Brain microvascular endothelial cell (primary cell): ENCODE results near the gene AP2B1.

Source experiments
- DNase-seq: peaks from one replicate; pipeline ENCODE4 v3.0.0-alpha.2; 2020
- H3K27ac ChIP-seq: fragments of 250-450 bp; sonication (Bioruptor Pico); 2 replicates; pipeline ENCODE4 v1.5.1; 2020; ENCODE audit warnings: mild to moderate bottlenecking, moderate library complexity
- H3K27me3 ChIP-seq: fragments of 250-450 bp; sonication (Bioruptor Pico); replicated peaks from 2 replicates; pipeline ENCODE4 v1.5.1; 2020; ENCODE audit warnings: mild to moderate bottlenecking
- H3K36me3 ChIP-seq: fragments of 250-450 bp; sonication (Bioruptor Pico); replicated peaks from 2 replicates; pipeline ENCODE4 v1.5.1; 2020; ENCODE audit warnings: mild to moderate bottlenecking
- H3K4me3 ChIP-seq: 2 replicates; pipeline ENCODE4 v1.5.1; 2011; ENCODE audit warnings: low read depth, mild to moderate bottlenecking, control low read depth, low read length, moderate library complexity
- CTCF ChIP-seq: IDR thresholded peaks from 2 replicates; pipeline ENCODE4 v1.5.1; 2011; ENCODE audit warnings: low read depth, mild to moderate bottlenecking, moderate library complexity, low read length, control low read depth, inconsistent platforms; ENCODE audit errors: missing control alignments
- in situ Hi-C: cut with HindIII; loops from 2 replicates; pipeline ENCODE4 v1.10.0; 2017; ENCODE audit warnings: low sequenced_read_pairs, low pct_ligation_motif_present

The AP2B1 gene

GRCh38 chr17:35618628-35619027 lies 31.5 kb downstream of the AP2B1 start:
- in situ Hi-C loops: no loop called here
- Histone ChIP-seq H3K27me3 (no peaks in the 10 kb centered on the region), H3K36me3 (peaks cover 10% of the 10 kb centered on the region), H3K27ac (no peak overlapping the region), H3K4me3 (no peak overlapping the region)
- TF ChIP-seq CTCF: no peak
- no peak for DNase-seq

GRCh38 chr17:35621768-35622167 lies 34.6 kb downstream of the AP2B1 start:
- in situ Hi-C loops: no loop called here
- H3K27me3 ChIP-seq: no peaks in the 10 kb centered on the region
- no peak overlapping the region for H3K27ac ChIP-seq
- DNase-seq: no peak
- H3K36me3 ChIP-seq: peaks cover 22% of the 10 kb centered on the region
- no peak overlapping the region for H3K4me3 ChIP-seq
- no peak for TF ChIP-seq CTCF

GRCh38 chr17:35627417-35627816 lies 40.3 kb downstream of the AP2B1 start:
- no peak overlapping the region for H3K4me3 ChIP-seq
- H3K27ac ChIP-seq: no peak overlapping the region
- H3K27me3 ChIP-seq: no peaks in the 10 kb centered on the region
- TF ChIP-seq CTCF: no peak
- H3K36me3 ChIP-seq: peaks cover 27% of the 10 kb centered on the region
- in situ Hi-C loops: no loop called here
- DNase-seq: no peak

GRCh38 chr17:35630530-35631148 lies 43.5 kb downstream of the AP2B1 start:
- Histone ChIP-seq H3K27me3 (no peaks in the 10 kb centered on the region), H3K4me3 (no peak overlapping the region), H3K36me3 (peaks cover 28% of the 10 kb centered on the region), H3K27ac (peak overlapping the region; percentile 41)
- DNase-seq: peak; percentile 55
- in situ Hi-C loops: no loop called here
- TF ChIP-seq CTCF: no peak

GRCh38 chr17:35641032-35641431 lies 53.9 kb downstream of the AP2B1 start:
- Histone ChIP-seq H3K27ac (no peak overlapping the region), H3K36me3 (peaks cover 59% of the 10 kb centered on the region), H3K4me3 (no peak overlapping the region), H3K27me3 (no peaks in the 10 kb centered on the region)
- in situ Hi-C loops: no loop called here
- DNase-seq: no peak
- TF ChIP-seq CTCF: no peak

GRCh38 chr17:35645923-35646322 lies 58.8 kb downstream of the AP2B1 start:
- Histone ChIP-seq H3K27ac (no peak overlapping the region), H3K4me3 (no peak overlapping the region), H3K36me3 (peaks cover 30% of the 10 kb centered on the region), H3K27me3 (no peaks in the 10 kb centered on the region)
- no peak for DNase-seq
- in situ Hi-C loops: no loop called here
- TF ChIP-seq CTCF: no peak
